GM18867 (cell line): ENCODE results near the gene HM13.
"Not testable (repeated sequence)": the region's sequence is repeated elsewhere in the genome, so short reads cannot be mapped to it uniquely, and the experiment has no call there.

Experiments used
- ATAC-seq: cut with Tn5 transposase; IDR thresholded peaks from one replicate; pipeline ENCODE4 v1.9.1; 2021; ENCODE audit warnings: mild to moderate bottlenecking, moderate library complexity; ENCODE audit not compliant: unreplicated experiment

HM13 gene

GRCh38 chr20:31605031-31605901 is 91.0 kb downstream of the HM13 start, which contains the start of gene ID1:
TSS of gene ID1 (plus strand) at chr20:31605289. CDS start at chr20:31605388, 99 bp downstream.
- peak; percentile 77 for ATAC-seq

GRCh38 chr20:31605902-31606803 is 91.9 kb downstream of the HM13 start:
- ATAC-seq: no peak

GRCh38 chr20:31606804-31607639 is 92.8 kb downstream of the HM13 start:
- ATAC-seq: no peak

DNA sequence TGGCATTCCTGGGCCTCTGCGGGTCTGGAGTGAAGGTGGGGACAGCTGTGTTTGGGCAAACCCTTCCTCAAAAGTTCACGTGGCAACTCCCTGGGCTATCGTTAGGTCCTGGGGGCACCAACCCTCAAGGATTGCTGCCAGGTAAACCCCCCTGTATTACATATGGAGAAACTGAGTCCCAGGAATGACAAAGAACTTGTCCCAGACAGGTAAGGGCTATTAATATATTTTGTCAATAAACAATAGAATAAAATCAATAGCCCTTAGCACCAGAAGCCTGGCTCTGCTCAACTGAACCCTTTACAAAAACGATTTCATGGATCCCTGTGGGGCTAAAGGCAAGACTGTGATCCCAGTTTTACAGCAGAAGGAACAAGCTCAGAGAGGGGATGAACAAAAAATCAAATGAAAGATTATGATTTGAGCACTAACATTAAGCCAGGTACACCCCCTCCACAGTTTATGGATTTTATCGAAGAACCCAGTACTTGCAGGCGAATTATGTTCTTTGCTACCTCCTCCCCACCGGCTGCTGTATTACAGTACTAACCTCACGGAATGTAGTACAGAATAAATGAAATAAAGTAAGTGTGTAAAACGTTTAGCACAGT is 93.5 kb downstream of the HM13 start:
- no peak for ATAC-seq

GRCh38 chr20:31608251-31608945 is 94.2 kb downstream of the HM13 start:
- ATAC-seq: no peak

- not testable (repeated sequence) for ATAC-seq
Observed at GRCh38 chr20:31612271-31612640, 98.0 kb downstream of the HM13 start.

DNA sequence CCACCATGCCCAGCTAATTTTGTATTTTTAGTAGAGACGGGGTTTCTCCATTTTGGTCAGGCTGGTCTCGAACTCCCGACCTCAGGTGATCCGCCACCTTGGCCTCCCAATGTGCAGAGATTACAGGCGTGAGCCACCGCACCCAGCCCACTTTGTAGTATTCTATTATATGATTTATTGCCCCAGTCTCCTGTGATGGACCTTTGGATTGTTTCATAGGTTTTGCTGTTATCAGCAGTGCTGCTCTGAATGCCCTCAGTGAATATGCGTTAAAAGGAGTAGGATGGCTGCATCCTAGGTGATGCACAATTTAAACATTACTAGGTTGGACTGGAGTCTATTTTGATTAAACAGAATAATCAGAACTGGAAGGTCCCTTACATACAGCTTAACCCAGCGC is 101.2 kb downstream of the HM13 start:
- ATAC-seq: no peak

- no peak for ATAC-seq
Observed at GRCh38 chr20:31617432-31618104, 103.3 kb downstream of the HM13 start.
